Fibroblast of villous mesenchyme (primary cell): Measurements from ENCODE around the gene GLI1. TPM values are rescaled to one million over a fixed set of nuclear protein-coding genes. Genes with fewer than 3 reads are reported as not detected.
A peak's percentile ranks its signal among the peaks of the same experiment; 100 is the strongest.
"Not testable (repeated sequence)": the region's sequence is repeated elsewhere in the genome, so short reads cannot be mapped to it uniquely, and the experiment has no call there.

Source experiments
- DNase-seq: peaks from one replicate; pipeline ENCODE4 v3.0.0-alpha.2; 2010; ENCODE audit warnings: low read depth
- H3K4me3 ChIP-seq: 2 replicates; pipeline ENCODE4 v1.5.1; 2011; ENCODE audit warnings: low read depth, mild to moderate bottlenecking, low read length
- CTCF ChIP-seq: IDR thresholded peaks from 2 replicates; pipeline ENCODE4 v1.5.1; 2012; ENCODE audit warnings: low read depth, mild to moderate bottlenecking, low read length; ENCODE audit not compliant: insufficient read depth
- total RNA-seq: library from RNA; depleted of rRNA; stranded (reverse); fragments of >200 nt; gene quantifications from 2 replicates; pipeline ENCODE4 v1.2.3, GENCODE V29; 2012

Gene GLI1
- total RNA-seq, 1 donor, result 0.86 TPM

GRCh38 chr12:57489157-57489641 lies 29.6 kb downstream of the GLI1 start:
- no peak for DNase-seq
- H3K4me3 ChIP-seq, result peak overlapping the region; percentile 96
- TF ChIP-seq CTCF, result no peak

- no peak overlapping the region for H3K4me3 ChIP-seq
These were observed 30.5 kb downstream of the GLI1 start for GRCh38 chr12:57490126-57490525.

GRCh38 chr12:57491393-57492280 lies 32.1 kb downstream of the GLI1 start:
- H3K4me3 ChIP-seq, result no peak overlapping the region
- no peak for TF ChIP-seq CTCF
- DNase-seq, result no peak

More at GRCh38 chr12:57490126-57490525, 30.5 kb downstream of the GLI1 start:
- DNase-seq, result no peak
- no peak for TF ChIP-seq CTCF

- not testable (repeated sequence) for DNase-seq, H3K4me3 ChIP-seq
These were observed 35.6 kb downstream of the GLI1 start for GRCh38 chr12:57495051-57495701.

GRCh38 chr12:57496822-57497221 lies 37.2 kb downstream of the GLI1 start:
- no peak for TF ChIP-seq CTCF
- no peak overlapping the region for H3K4me3 ChIP-seq
- DNase-seq, result no peak

GRCh38 chr12:57497223-57498131 lies 37.9 kb downstream of the GLI1 start:
- no peak for TF ChIP-seq CTCF

GRCh38 chr12:57498132-57498502 lies 38.5 kb downstream of the GLI1 start:
- peak; percentile 6 for TF ChIP-seq CTCF
- DNase-seq, result no peak
- H3K4me3 ChIP-seq, result no peak overlapping the region

More at GRCh38 chr12:57497223-57498131, 37.9 kb downstream of the GLI1 start:
- H3K4me3 ChIP-seq, result no peak overlapping the region
- DNase-seq, result no peak
